CD14-positive monocyte (primary cell): ENCODE results near the gene TANGO2. TPM values are rescaled to one million over a fixed set of nuclear protein-coding genes. Genes with fewer than 3 reads are reported as not detected.

Experiments
- DNase-seq, 3 donors: peaks; one replicate each; pipeline ENCODE4 v3.0.0-alpha.2; 2011 to 2022
- H2AFZ ChIP-seq: 2 replicates; pipeline ENCODE4 v1.6.0; 2012; ENCODE audit warnings: mild to moderate bottlenecking, low read depth, low read length, inconsistent platforms; ENCODE audit not compliant: insufficient read depth, poor library complexity, severe bottlenecking
- H3K27ac ChIP-seq, 2 donors: 1 replicate in 1 of 2; 2 replicates in 1 of 2; pipeline ENCODE4 v1.5.1; 2012 to 2013; ENCODE audit warnings: low read length in 2 of 2, control low read depth in 1 of 2, inconsistent platforms in 1 of 2, low read depth in 1 of 2, mild to moderate bottlenecking in 1 of 2
- H3K27me3 ChIP-seq, 2 donors: one replicate each; pipeline versions ENCODE4 v1.6.0 to v1.6.1; 2011 to 2013; ENCODE audit warnings: low read length in 2 of 2; ENCODE audit not compliant: control insufficient read depth in 2 of 2, insufficient read depth in 2 of 2
- H3K36me3 ChIP-seq, 2 donors: replicated peaks in 1 of 2; 1 replicate in 1 of 2; 2 replicates in 1 of 2; pipeline versions ENCODE4 v1.5.1 to v1.6.1; 2012 to 2013; ENCODE audit warnings: low read length in 2 of 2, control low read depth in 1 of 2, inconsistent platforms in 1 of 2, mild to moderate bottlenecking in 1 of 2; ENCODE audit not compliant: insufficient read depth in 2 of 2, control insufficient read depth in 1 of 2
- H3K4me1 ChIP-seq, 2 donors: 1 replicate in 1 of 2; 2 replicates in 1 of 2; pipeline versions ENCODE4 v1.5.1 to v1.6.1; 2012 to 2013; ENCODE audit warnings: low read length in 2 of 2, control low read depth in 1 of 2, inconsistent platforms in 1 of 2, mild to moderate bottlenecking in 1 of 2, moderate library complexity in 1 of 2; ENCODE audit not compliant: insufficient read depth in 2 of 2, control insufficient read depth in 1 of 2
- H3K4me2 ChIP-seq: replicated peaks from 2 replicates; pipeline ENCODE3; 2012; ENCODE audit warnings: low read length, moderate library complexity, mild to moderate bottlenecking; ENCODE audit not compliant: poor library complexity, severe bottlenecking; ENCODE audit errors: extremely low read depth
- H3K4me3 ChIP-seq, 3 experiments: fragments of 200-600 bp in 1 of 3; sonication (generic) in 1 of 3; replicated peaks in 1 of 3; 1 replicate in 2 of 3; 2 replicates in 1 of 3; pipeline ENCODE4 v1.5.1; 2011 to 2013; ENCODE audit warnings: low read length in 3 of 3, mild to moderate bottlenecking in 3 of 3, control low read depth in 2 of 3, low read depth in 2 of 3, inconsistent platforms in 1 of 3, moderate library complexity in 1 of 3
- H3K79me2 ChIP-seq: 2 replicates; pipeline ENCODE4 v1.6.0; 2012; ENCODE audit warnings: mild to moderate bottlenecking, control low read depth, inconsistent platforms, low read length, moderate library complexity; ENCODE audit not compliant: insufficient read depth
- H3K9ac ChIP-seq: 2 replicates; pipeline ENCODE4 v1.6.0; 2017; ENCODE audit warnings: low read length, mild to moderate bottlenecking; ENCODE audit not compliant: insufficient read depth, poor library complexity, severe bottlenecking
- H3K9me3 ChIP-seq, 2 donors: replicated peaks in 1 of 2; 1 replicate in 1 of 2; 2 replicates in 1 of 2; pipeline versions ENCODE4 v1.5.1 to v1.6.1; 2012 to 2013; ENCODE audit warnings: low read length in 2 of 2, control low read depth in 1 of 2; ENCODE audit not compliant: control insufficient read depth in 1 of 2, insufficient read depth in 1 of 2
- H4K20me1 ChIP-seq: 2 replicates; pipeline ENCODE4 v1.6.0; 2012; ENCODE audit warnings: mild to moderate bottlenecking, low read length, control low read depth, moderate library complexity; ENCODE audit not compliant: insufficient read depth
- H3K27ac Mint-ChIP-seq, 7 donors: one replicate each; pipeline ENCODE4 v1.8.0; 2020; ENCODE audit warnings: mild to moderate bottlenecking in 7 of 7, mixed read lengths in 7 of 7, moderate library complexity in 6 of 7, inconsistent platforms in 2 of 7
- H3K27me3 Mint-ChIP-seq, 3 donors: one replicate each; pipeline ENCODE4 v1.8.0; 2021 to 2022; ENCODE audit warnings: low read depth in 3 of 3, mild to moderate bottlenecking in 3 of 3, mixed read lengths in 3 of 3, moderate library complexity in 3 of 3, inconsistent platforms in 1 of 3
- H3K36me3 Mint-ChIP-seq, 2 donors: one replicate each; pipeline ENCODE4 v1.8.0; 2020; ENCODE audit warnings: mixed read lengths in 2 of 2, inconsistent platforms in 1 of 2, mild to moderate bottlenecking in 1 of 2
- H3K4me1 Mint-ChIP-seq: one replicate; pipeline ENCODE4 v1.8.0; 2020; ENCODE audit warnings: mild to moderate bottlenecking, mixed read lengths
- H3K4me3 Mint-ChIP-seq, 2 donors: one replicate each; pipeline ENCODE4 v1.8.0; 2020; ENCODE audit warnings: mild to moderate bottlenecking in 2 of 2, mixed read lengths in 2 of 2, moderate library complexity in 1 of 2
- H3K9me3 Mint-ChIP-seq, 7 donors: one replicate each; pipeline ENCODE4 v1.8.0; 2020 to 2022; ENCODE audit warnings: mixed read lengths in 7 of 7, mild to moderate bottlenecking in 6 of 7, moderate library complexity in 6 of 7, inconsistent platforms in 2 of 7
- CTCF ChIP-seq: fragments of 200-600 bp; IDR thresholded peaks from one replicate; pipeline ENCODE4 v1.8.0; 2022; ENCODE audit warnings: antibody characterized with exemption, mild to moderate bottlenecking
- WGBS: methylation state at CpG from one replicate; pipeline ENCODE4 v1.1.5; 2013; ENCODE audit warnings: missing lambda C conversion rate; ENCODE audit not compliant: insufficient coverage; 5-methylcytosine and 5-hydroxymethylcytosine counted together
- intact Hi-C, 2 donors: fragments of 100-400 bp; cut with micrococcal nuclease; formaldehyde crosslinking; loops; one replicate each; pipeline versions ENCODE4 v1.15.0 to v1.15.1; 2023
- polyA plus RNA-seq, 3 donors: library from polyadenylated mRNA; depleted of rRNA in 1 of 3; unstranded in 2 of 3; stranded (reverse) in 1 of 3; fragments of 300-500 nt in 2 of 3; fragments of >200 nt in 1 of 3; fragmentation: Illumina TruSeq in 2 of 3; gene quantifications; 1 replicate in 2 of 3; 2 replicates in 1 of 3; pipeline ENCODE4 v1.2.3, GENCODE V29; 2012 to 2021

TANGO2 gene
- polyA plus RNA-seq, 3 donors, result 56.4 to 94.9 (median 58.2) TPM

- Mint-ChIP-seq H3K4me1 (peaks cover 38% of the 10 kb centered on the region), H3K9me3 (peaks cover 0 to 4% (median 0%) of the 10 kb centered on the region in 7 donors), H3K27ac (peak overlapping the region; percentile 89 to 96 (median 94)), H3K36me3 (peaks cover 2 to 27% of the 10 kb centered on the region in 2 donors), H3K4me3 (peak overlapping the region; percentile 96 to 97), H3K27me3 (peaks cover 22 to 25% (median 22%) of the 10 kb centered on the region in 3 donors)
- Histone ChIP-seq H2AFZ (peak overlapping the region; percentile 78), H3K4me1 (peaks cover 36 to 44% of the 10 kb centered on the region in 2 donors), H3K27me3 (peaks cover 9 to 21% of the 10 kb centered on the region in 2 donors), H3K27ac (peak overlapping the region; percentile 64 to 94), H3K4me3 (peak overlapping the region; percentile 76 to 100 (median 98)), H3K9me3 (no peaks in the 10 kb centered on the region), H4K20me1 (peaks cover 55% of the 10 kb centered on the region), H3K9ac (peak overlapping the region; percentile 97), H3K36me3 (peaks cover 2 to 10% of the 10 kb centered on the region in 2 donors), H3K4me2 (peak overlapping the region; percentile 98), H3K79me2 (peaks cover 53% of the 10 kb centered on the region)
- intact Hi-C loops, result loop anchor here (5.0 to 10.0 kb wide), 4 partner anchors 34 to 96 kb away; partner anchors contain the start of genes RANBP1 (in 2 of the 2), TRMT2A (in 2 of the 2) and DGCR8 (in 1 of the 2)
- DNase-seq, result peak; percentile 26 to 38 (median 34)
- 5% methylated on average over 27 of the region's 36 CpGs for WGBS
- no peak for TF ChIP-seq CTCF
These were observed 579 bp downstream of the TANGO2 start for GRCh38 chr22:20021196-20022181.

DNA sequence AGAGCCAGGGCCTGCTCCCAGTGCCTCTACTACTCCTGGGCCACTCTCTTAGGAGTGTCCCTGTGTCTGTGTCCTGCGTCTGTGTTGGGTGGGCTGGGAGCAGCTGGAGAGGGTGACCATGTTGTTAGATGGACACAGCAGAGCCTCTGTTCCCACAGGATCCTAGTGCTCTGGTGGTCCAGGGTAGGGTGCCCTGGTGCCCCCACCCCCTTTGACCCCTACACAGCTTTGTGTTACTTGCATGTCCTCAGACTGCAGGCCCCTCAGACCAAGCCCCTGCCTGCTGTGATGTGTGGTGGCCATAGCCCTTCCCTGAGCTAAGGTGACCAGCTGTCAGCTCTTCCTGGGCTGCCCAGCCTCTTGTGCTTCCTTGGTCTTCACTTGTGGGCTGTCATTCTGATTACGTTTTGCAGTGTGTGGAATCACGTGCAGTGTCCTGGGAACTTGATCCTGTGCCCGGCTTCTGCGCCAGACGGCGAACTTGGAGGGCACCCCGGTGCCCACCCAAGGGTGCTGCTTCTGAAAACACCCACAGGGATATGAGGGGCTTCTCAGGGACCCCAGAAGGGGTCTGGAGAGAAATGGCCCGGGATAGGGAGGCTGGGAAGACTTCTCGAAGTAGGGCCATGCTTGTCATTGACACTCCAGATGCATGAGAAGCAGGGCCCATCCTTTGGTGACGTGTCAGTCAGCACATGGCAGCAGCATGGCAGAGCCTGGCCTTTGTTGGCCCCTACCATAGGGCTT lies 1.5 kb downstream of the TANGO2 start:
- 75% methylated on average over 9 of the region's 11 CpGs for WGBS
- Histone ChIP-seq H3K4me2 (peak overlapping the region; percentile 98), H3K79me2 (peaks cover 62% of the 10 kb centered on the region), H3K36me3 (peaks cover 3 to 18% of the 10 kb centered on the region in 2 donors), H3K27me3 (peaks cover 5 to 16% of the 10 kb centered on the region in 2 donors), H3K9ac (peak overlapping the region; percentile 97), H2AFZ (no peak overlapping the region), H3K4me1 (peaks cover 31 to 36% of the 10 kb centered on the region in 2 donors), H4K20me1 (peaks cover 64% of the 10 kb centered on the region), H3K4me3 (peak overlapping the region; percentile 76 to 100 (median 98)), H3K27ac (peak overlapping the region; percentile 64 to 94), H3K9me3 (no peaks in the 10 kb centered on the region)
- DNase-seq, result no peak
- Mint-ChIP-seq H3K9me3 (peaks cover 0 to 4% (median 0%) of the 10 kb centered on the region in 7 donors), H3K36me3 (peaks cover 7 to 30% of the 10 kb centered on the region in 2 donors), H3K27ac (peak overlapping the region; percentile 89 to 96 (median 94)), H3K4me1 (peaks cover 38% of the 10 kb centered on the region), H3K27me3 (peaks cover 16 to 21% (median 18%) of the 10 kb centered on the region in 3 donors), H3K4me3 (peak overlapping the region; percentile 96 to 97)
- intact Hi-C loops, result loop anchor here (5.0 to 10.0 kb wide), 4 partner anchors 35 to 95 kb away; partner anchors contain the start of genes RANBP1 (in 2 of the 2), TRMT2A (in 2 of the 2) and DGCR8 (in 1 of the 2)
- TF ChIP-seq CTCF, result no peak
